ENCODE measurements around the gene OGT.
"Not testable (repeated sequence)": the region's sequence is repeated elsewhere in the genome, so short reads cannot be mapped to it uniquely, and the experiment has no call there.

OGT gene

DNA sequence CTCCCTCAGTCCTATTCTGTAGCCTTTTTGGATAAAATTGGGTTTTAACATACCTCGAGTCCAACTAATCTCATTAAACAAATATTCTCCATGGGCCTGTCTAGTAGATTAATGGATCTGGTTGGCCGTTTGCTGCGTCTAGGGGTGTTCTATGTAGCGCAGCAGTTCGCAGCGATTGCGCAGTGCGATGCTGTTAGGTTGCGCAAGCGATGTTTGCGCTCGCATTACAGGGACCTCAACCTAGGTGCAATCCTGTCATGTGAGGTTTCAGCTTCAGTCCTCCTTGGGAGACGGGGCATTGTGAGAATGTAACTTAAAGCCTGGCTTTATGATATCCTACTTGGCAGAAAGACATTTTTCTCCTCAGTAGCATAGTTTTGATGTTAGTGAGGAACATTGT is 14.0 kb downstream of the OGT start:
- H3K27ac Mint-ChIP-seq, result no peak overlapping the region
- H3K4me1 Mint-ChIP-seq (ENCODE audit: low read depth), result peaks cover 11% of the 10 kb centered on the region
- no peaks in the 10 kb centered on the region for H3K9me3 Mint-ChIP-seq
- H3K36me3 Mint-ChIP-seq (ENCODE audit: low read depth), result peaks cover 55% of the 10 kb centered on the region
- no peak overlapping the region for H3K4me3 Mint-ChIP-seq
- H3K27me3 Mint-ChIP-seq, result no peaks in the 10 kb centered on the region
- intact Hi-C loops (cut with micrococcal nuclease), result no loop called here

- intact Hi-C loops (cut with micrococcal nuclease), result no loop called here
- Mint-ChIP-seq H3K4me1 (ENCODE audit: low read depth) (peaks cover 9% of the 10 kb centered on the region), H3K36me3 (ENCODE audit: low read depth) (peaks cover 57% of the 10 kb centered on the region), H3K9me3 (no peaks in the 10 kb centered on the region), H3K27me3 (no peaks in the 10 kb centered on the region), H3K4me3 (no peak overlapping the region), H3K27ac (no peak overlapping the region)
Observed at GRCh38 chrX:71547339-71547738, 14.4 kb downstream of the OGT start.

DNA sequence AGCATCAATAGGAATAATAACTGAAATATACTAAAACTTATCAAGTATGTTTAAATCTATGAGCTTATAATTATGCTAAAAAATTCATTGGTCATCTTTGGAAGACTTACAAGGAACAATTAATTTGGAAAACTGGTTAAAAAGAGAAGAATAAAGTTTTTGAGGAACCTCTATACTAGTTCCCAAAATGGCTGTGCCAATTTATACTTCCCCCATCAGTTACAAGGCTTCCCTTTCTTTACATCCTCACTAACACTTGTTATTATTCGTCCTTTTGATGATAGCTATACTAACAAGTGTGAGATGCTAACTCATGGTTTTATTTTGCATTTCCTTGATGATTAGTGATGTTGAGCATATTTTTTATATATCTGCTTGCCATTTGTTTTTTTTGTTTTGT is 17.1 kb downstream of the OGT start:
- peaks cover 64% of the 10 kb centered on the region for H3K36me3 Mint-ChIP-seq (ENCODE audit: low read depth)
- no peak overlapping the region for H3K4me3 Mint-ChIP-seq

GRCh38 chrX:71550578-71550977 is 17.7 kb downstream of the OGT start:
- H3K27me3 Mint-ChIP-seq, result no peaks in the 10 kb centered on the region
- no peak overlapping the region for H3K4me3 Mint-ChIP-seq
- H3K4me1 Mint-ChIP-seq (ENCODE audit: low read depth), result no peaks in the 10 kb centered on the region
- no peaks in the 10 kb centered on the region for H3K9me3 Mint-ChIP-seq
- H3K27ac Mint-ChIP-seq, result no peak overlapping the region
- H3K36me3 Mint-ChIP-seq (ENCODE audit: low read depth), result peaks cover 66% of the 10 kb centered on the region
- intact Hi-C loops (cut with micrococcal nuclease), result loop anchor here (10.0 kb wide), 1 partner anchor 256 kb away; no protein-coding TSS in a partner anchor

More for the DNA sequence above, 17.1 kb downstream of the OGT start:
- Mint-ChIP-seq H3K4me1 (ENCODE audit: low read depth) (peaks cover 3% of the 10 kb centered on the region), H3K9me3 (no peaks in the 10 kb centered on the region), H3K27ac (no peak overlapping the region), H3K27me3 (no peaks in the 10 kb centered on the region)
- intact Hi-C loops (cut with micrococcal nuclease), result loop anchor here (10.0 kb wide), 1 partner anchor 255 kb away; no protein-coding TSS in a partner anchor

DNA sequence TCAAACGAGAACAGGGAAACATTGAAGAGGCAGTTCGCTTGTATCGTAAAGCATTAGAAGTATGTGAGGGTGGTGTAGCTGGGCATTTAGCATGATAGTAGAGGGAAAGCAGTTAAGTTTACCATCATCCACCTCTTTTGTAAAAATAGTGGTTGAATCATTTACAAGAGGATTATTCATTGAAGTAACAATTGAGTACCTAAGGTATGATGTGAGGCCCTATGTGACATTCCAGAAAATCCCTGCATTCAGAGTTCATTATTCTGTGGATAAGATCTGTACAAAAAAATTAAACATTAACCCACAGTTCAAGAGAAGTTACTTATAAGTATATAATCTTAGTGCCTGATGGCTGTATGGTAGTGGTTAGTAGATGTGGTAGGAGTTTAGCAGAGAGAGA is 23.1 kb downstream of the OGT start:
- H3K9me3 Mint-ChIP-seq, result no peaks in the 10 kb centered on the region
- H3K4me3 Mint-ChIP-seq, result no peak overlapping the region
- H3K4me1 Mint-ChIP-seq (ENCODE audit: low read depth), result no peaks in the 10 kb centered on the region
- H3K27ac Mint-ChIP-seq, result no peak overlapping the region
- peaks cover 84% of the 10 kb centered on the region for H3K36me3 Mint-ChIP-seq (ENCODE audit: low read depth)
- no peaks in the 10 kb centered on the region for H3K27me3 Mint-ChIP-seq
- intact Hi-C loops (cut with micrococcal nuclease), result loop anchor here (10.0 kb wide), 1 partner anchor 261 kb away; no protein-coding TSS in a partner anchor

- intact Hi-C loops (cut with micrococcal nuclease), result loop anchor here (10.0 kb wide), 1 partner anchor 264 kb away; no protein-coding TSS in a partner anchor
- H3K4me3 Mint-ChIP-seq, result no peak overlapping the region
- H3K36me3 Mint-ChIP-seq (ENCODE audit: low read depth), result peaks cover 86% of the 10 kb centered on the region
Observed at GRCh38 chrX:71558920-71559319, 26.0 kb downstream of the OGT start.

GRCh38 chrX:71559773-71560172 is 26.9 kb downstream of the OGT start:
- not testable (repeated sequence) for H3K27ac Mint-ChIP-seq; H3K27me3 Mint-ChIP-seq; H3K4me3 Mint-ChIP-seq; H3K4me1 Mint-ChIP-seq (ENCODE audit: low read depth); H3K9me3 Mint-ChIP-seq
- peaks cover 87% of the 10 kb centered on the region for H3K36me3 Mint-ChIP-seq (ENCODE audit: low read depth)
- intact Hi-C loops (cut with micrococcal nuclease), result loop anchor here (10.0 kb wide), 2 partner anchors 155 to 265 kb away; no protein-coding TSS in a partner anchor

More at GRCh38 chrX:71558920-71559319, 26.0 kb downstream of the OGT start:
- no peaks in the 10 kb centered on the region for H3K4me1 Mint-ChIP-seq (ENCODE audit: low read depth)
- no peaks in the 10 kb centered on the region for H3K9me3 Mint-ChIP-seq
- H3K27me3 Mint-ChIP-seq, result no peaks in the 10 kb centered on the region
- no peak overlapping the region for H3K27ac Mint-ChIP-seq

DNA sequence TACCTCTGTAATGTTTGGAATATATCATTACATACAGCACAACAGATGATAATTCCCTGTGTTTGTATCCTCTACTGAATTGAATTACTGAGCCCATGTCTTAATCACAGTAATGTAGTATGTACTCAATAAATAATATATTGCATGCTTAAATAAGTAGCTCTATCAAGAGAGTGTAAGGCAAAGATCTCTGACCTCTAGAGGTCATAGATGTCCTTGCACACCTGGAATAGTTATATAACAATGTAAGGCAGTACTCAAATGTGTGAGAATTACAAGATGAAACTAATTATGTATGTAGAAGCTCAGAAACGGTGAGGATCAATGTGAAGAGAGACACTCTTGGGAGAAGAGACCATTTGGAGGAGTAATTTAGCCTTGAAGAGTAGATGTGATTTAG is 31.0 kb downstream of the OGT start:
- H3K4me3 Mint-ChIP-seq, result no peak overlapping the region
- no peaks in the 10 kb centered on the region for H3K27me3 Mint-ChIP-seq
- no peaks in the 10 kb centered on the region for H3K9me3 Mint-ChIP-seq
- H3K27ac Mint-ChIP-seq, result no peak overlapping the region
- peaks cover 94% of the 10 kb centered on the region for H3K36me3 Mint-ChIP-seq (ENCODE audit: low read depth)
- no peaks in the 10 kb centered on the region for H3K4me1 Mint-ChIP-seq (ENCODE audit: low read depth)
- intact Hi-C loops (cut with micrococcal nuclease), result loop anchor here (10.0 kb wide), 1 partner anchor 159 kb away; no protein-coding TSS in a partner anchor

GRCh38 chrX:71565474-71566041 is 32.7 kb downstream of the OGT start:
- Mint-ChIP-seq H3K9me3 (no peaks in the 10 kb centered on the region), H3K4me1 (ENCODE audit: low read depth) (no peaks in the 10 kb centered on the region), H3K27ac (no peak overlapping the region), H3K36me3 (ENCODE audit: low read depth) (peaks cover 97% of the 10 kb centered on the region), H3K27me3 (no peaks in the 10 kb centered on the region), H3K4me3 (no peak overlapping the region)
- intact Hi-C loops (cut with micrococcal nuclease), result loop anchor here (10.0 kb wide), 1 partner anchor 161 kb away; no protein-coding TSS in a partner anchor

DNA sequence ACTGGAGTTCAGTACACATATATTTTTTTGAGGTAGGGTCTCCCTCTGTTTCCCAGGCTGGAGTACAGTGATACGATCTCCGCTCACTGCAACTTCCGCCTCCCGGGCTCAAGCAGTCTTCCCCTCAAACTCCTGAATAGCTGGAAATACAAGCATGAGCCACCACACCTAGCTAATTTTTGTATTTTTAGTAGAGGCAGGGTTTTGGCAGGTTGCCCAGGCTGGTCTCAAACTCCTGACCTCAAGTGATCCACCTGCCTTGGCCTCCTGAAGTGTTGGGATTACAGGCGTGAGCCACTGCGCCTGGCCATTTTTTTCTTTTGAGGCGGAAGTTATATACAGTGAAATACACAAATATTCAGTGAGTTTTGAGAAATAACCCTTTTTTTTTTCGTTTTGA is 38.5 kb downstream of the OGT start:
- H3K27ac Mint-ChIP-seq; H3K27me3 Mint-ChIP-seq; H3K4me1 Mint-ChIP-seq (ENCODE audit: low read depth); H3K4me3 Mint-ChIP-seq; H3K9me3 Mint-ChIP-seq; intact Hi-C loops (cut with micrococcal nuclease): not testable (repeated sequence)
- H3K36me3 Mint-ChIP-seq (ENCODE audit: low read depth), result peaks cover 89% of the 10 kb centered on the region

DNA sequence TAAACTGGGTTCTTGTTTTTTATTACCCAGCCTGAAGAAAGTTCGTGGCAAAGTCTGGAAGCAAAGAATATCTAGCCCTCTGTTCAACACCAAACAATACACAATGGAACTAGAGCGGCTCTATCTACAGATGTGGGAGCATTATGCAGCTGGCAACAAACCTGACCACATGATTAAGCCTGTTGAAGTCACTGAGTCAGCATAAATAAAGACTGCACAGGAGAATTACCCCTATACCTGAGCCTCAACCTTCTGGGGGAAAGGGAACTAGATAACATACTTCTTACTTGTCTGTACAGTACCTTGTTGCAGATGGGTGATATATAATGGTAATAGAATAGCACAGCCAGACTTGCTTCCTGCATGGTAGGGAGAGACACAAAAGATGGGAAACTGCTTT is 40.7 kb downstream of the OGT start:
- H3K27ac Mint-ChIP-seq, result no peak overlapping the region

GRCh38 chrX:71577682-71578081 is 44.8 kb downstream of the OGT start:
- Mint-ChIP-seq H3K27ac (no peak overlapping the region), H3K9me3 (no peaks in the 10 kb centered on the region), H3K27me3 (no peaks in the 10 kb centered on the region), H3K4me3 (no peak overlapping the region), H3K36me3 (ENCODE audit: low read depth) (peaks cover 89% of the 10 kb centered on the region), H3K4me1 (ENCODE audit: low read depth) (peaks cover 8% of the 10 kb centered on the region)
- intact Hi-C loops (cut with micrococcal nuclease), result no loop called here

More for the DNA sequence above, 40.7 kb downstream of the OGT start:
- Mint-ChIP-seq H3K36me3 (ENCODE audit: low read depth) (peaks cover 89% of the 10 kb centered on the region), H3K9me3 (no peaks in the 10 kb centered on the region), H3K27me3 (no peaks in the 10 kb centered on the region), H3K4me1 (ENCODE audit: low read depth) (peaks cover 3% of the 10 kb centered on the region), H3K4me3 (no peak overlapping the region)
- intact Hi-C loops (cut with micrococcal nuclease), result no loop called here

- intact Hi-C loops (cut with micrococcal nuclease), result no loop called here
- no peak within 1 kb of the TSS for H3K4me3 Mint-ChIP-seq
- peaks cover 88% of the 10 kb centered on the region for H3K36me3 Mint-ChIP-seq (ENCODE audit: low read depth)
- H3K27me3 Mint-ChIP-seq, result no peaks in the 10 kb centered on the region
- H3K4me1 Mint-ChIP-seq (ENCODE audit: low read depth), result peaks cover 8% of the 10 kb centered on the region
- no peaks in the 10 kb centered on the region for H3K9me3 Mint-ChIP-seq
- no peak within 1 kb of the TSS for H3K27ac Mint-ChIP-seq
Observed at GRCh38 chrX:71578253-71579135, 45.6 kb downstream of the OGT start, which contains the start of gene GCNA. GCNA (plus strand) TSS chrX:71578437; CDS start chrX:71580822, 2,385 bp downstream.

Measured in dendritic cell treated with granulocyte-macrophage colony-stimulating factor and Interleukin-4, amounts not matched to agents 40 ng/mL and 50 ng/mL, for 4 days (primary cell).